Myometrial cell (primary cell): Measurements from ENCODE around the gene NT5C1A. TPM values are rescaled to one million over a fixed set of nuclear protein-coding genes. Genes with fewer than 3 reads are reported as not detected.

Experiments used
- total RNA-seq: library from RNA; depleted of rRNA; stranded (reverse); fragments of >200 nt; gene quantifications from 2 replicates; pipeline ENCODE4 v1.2.3, GENCODE V29; 2015

The NT5C1A gene
- total RNA-seq = not detected in 2 replicates

DNA sequence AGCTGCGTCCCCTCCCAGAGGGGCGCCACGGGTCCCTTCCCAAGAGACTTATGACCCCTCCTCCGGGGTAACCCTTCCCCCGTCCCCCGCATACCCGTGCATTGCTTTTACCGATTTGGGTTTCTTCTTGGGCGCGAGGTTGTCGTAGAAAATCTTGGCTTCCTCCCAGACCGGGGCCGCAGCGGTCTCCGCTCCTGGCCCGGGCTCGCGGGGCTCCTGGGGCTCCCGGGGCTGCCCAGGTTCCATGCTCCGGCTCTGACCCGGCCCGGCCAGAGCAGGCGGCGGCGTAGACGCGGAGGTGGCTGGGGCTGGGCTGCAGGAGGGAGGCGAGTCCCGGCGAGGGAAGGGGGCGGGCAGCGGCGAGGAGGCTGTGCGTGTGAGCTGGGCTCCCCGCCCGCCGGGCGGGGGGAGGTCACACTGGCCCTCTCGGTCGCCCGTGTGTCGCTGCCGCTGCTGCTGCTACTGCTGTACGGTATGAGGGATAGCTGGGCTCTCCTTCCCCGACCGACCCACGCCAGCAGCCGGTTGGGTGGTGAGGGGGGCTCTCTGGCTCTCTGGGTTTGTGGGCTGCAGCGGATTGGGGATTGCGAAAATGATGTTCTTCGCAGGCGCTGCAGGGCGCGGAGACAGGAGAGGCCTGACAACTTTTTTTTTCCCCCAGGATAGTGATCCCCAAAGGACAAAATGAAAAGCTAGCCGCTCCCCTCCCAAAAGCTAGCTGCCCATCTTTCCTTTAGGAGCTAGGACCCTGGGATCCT, at the start of gene NT5C1A:
Gene NT5C1A (minus strand): TSS at position 315 of the 758 bp plus-strand sequence. CDS start 69 bp downstream, at position 246.

DNA sequence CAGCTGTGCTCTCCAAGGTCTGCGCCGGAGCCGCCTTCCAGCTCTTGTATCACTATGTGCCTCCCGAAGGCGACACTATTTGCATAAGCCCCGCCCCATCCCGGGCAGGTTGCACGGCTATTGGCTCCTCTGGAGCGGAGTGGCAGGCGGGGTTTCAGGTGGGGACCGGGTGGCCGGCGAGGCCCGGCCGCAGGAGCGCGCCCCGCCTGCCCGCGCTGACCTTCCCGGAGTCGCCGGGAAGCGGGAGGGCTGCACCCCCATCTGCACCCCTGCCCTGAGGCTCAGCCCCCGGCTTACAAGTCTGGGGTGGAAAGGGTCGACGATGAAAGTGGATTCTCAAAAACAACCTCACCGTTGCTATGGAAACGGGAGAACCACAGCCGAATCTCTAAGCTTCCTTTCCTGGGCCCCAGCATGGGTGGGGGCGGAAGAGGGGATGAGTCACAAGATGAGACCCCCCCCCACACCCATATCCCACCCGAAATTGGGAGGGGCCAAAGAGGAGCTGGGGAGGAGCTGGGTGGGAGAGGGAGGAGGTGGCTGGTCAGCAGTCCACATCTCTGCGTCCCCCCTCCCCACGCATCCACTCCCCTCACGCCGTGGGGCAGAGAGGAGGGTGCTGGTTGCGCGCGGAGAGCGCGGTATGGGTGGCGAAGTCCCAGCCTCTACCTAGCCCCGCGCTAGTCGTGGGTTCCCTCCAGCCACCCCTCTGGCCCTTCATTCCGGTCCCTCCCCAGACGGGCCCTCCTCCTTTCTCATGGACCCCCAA, 19.7 kb upstream of the NT5C1A start, which contains the start of gene HPCAL4:
Gene HPCAL4 (minus strand): TSS at position 51 of the 769 bp plus-strand sequence. CDS start 6,830 bp downstream, outside the sequence.

DNA sequence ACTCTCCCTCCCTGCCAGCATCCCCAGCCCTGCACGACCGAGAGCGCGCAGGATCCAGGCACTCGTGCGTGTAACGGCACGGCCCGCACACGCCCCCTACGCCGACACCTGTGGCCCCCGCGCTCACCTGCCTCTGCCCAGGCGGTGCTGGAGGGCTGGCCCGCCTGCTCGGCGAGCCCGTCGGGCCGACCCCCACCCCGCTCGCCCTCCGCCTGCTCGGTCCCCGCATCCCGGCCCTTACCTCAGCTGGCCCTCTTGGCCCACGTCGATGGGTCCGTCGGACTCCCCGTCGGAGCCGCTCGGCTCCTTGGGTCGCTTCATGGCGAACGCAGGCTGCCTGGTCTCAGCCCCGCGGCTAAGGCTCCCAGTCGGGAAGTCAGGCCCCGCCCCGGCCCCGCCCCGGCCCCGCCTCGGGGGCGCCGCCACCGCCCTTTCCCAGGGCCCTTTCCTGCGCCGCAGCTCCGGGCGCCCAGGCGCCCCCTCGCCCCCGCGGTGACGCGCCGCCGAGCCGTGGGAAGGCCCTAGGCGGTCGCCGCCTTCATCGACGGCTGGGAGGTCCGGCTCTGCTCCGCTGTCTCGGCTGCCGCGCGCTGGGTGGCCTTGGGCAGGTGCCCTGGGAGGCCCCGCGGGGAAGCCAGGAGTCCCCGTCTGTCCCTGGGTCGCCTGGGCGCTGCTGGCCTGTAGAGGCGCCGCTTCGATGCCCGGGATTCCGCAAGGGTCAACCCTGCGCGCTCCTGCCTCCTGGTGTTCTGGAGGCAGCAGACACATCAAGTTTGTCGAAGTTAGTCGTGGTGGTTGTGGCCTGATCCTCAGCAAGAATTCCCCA, 32.4 kb downstream of the NT5C1A start, which contains the start of gene HEYL:
Gene HEYL (minus strand): TSS at position 339 of the 826 bp plus-strand sequence. CDS start 18 bp downstream, at position 321.

Other genes with a start within 250 kb of the NT5C1A start
- 1.2 TPM in 1 of 2 replicates, not detected in the other for gene BMP8A, start 180.5 kb downstream of the NT5C1A start, total RNA-seq
- 135 and 158 TPM in 2 replicates for gene PABPC4, start 95.3 kb downstream of the NT5C1A start, total RNA-seq
- 0.18 TPM in 1 of 2 replicates, not detected in the other for gene HEYL, start 32.5 kb downstream of the NT5C1A start, total RNA-seq
- gene HPCAL4, start 19.3 kb upstream of the NT5C1A start, total RNA-seq = not detected in 2 replicates
- gene PPIE, start 66.8 kb upstream of the NT5C1A start, total RNA-seq = 53.0 and 67.5 TPM in 2 replicates
- 5.1 TPM in 1 of 2 replicates, not detected in the other for gene OXCT2, start 99.2 kb upstream of the NT5C1A start, total RNA-seq
- gene BMP8B, start 116.8 kb upstream of the NT5C1A start, total RNA-seq = not detected in 2 replicates
- gene TRIT1, start 211.4 kb upstream of the NT5C1A start, total RNA-seq = 10.7 and 16.3 TPM in 2 replicates
- not detected in 2 replicates for gene MYCL, start 229.8 kb upstream of the NT5C1A start, total RNA-seq